Measurements from ENCODE around the gene AGAP3. TPM values are rescaled to one million over a fixed set of nuclear protein-coding genes. Genes with fewer than 3 reads are reported as not detected.

AGAP3 gene
- total RNA-seq, 1 experiment from 2014 or later, result 103 TPM

DNA sequence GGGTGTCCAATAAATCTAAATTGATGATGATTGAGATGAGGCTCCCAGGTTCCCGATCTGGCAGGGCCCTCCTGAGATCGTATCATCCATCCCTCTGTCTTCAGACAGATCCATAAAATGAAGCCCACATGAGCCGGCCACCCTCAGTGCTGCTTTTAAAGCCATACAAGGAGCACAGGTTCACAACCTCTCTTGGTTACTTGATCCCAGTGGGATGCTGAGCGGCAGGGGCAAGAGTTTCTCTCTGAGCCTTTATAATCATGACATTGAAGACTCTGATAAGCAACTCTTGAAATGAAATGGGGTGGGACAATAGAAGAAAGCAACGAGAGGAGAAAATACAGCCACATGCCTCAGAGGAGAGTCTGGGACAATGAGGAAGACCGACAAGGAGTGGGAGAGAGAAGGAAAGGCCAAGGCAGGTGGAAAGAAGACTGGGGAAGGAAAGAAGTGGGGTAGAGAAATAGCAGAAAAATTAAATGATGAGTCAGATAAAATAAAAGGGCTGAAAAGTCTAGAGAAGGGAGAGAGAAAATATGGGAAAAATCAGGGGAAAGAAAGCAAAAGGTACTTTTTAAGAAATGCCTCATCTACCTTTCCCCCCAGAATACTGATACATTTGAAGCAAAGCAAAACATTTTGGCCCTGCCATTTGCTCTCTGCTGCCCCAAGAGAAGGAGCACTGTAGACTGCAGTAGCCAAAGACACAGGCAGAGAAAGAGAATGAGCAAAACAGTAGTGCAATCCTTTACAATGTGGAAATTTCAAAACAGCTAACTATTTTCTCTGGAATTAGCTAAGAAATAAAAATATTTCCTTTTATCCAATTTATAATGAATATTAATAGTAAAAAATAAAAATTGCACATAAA lies 66.6 kb downstream of the AGAP3 start:
- no peak for ATAC-seq
- no peak overlapping the region for H3K27ac ChIP-seq (ENCODE audit: low read length)
- H3K36me3 ChIP-seq (ENCODE audit: control insufficient read depth, insufficient read depth, low read length), result no peaks in the 10 kb centered on the region
- intact Hi-C loops (cut with micrococcal nuclease; ENCODE audit: unreplicated experiment) (no loop called here), in situ Hi-C loops (cut with HindIII; ENCODE audit: low pct_unique_long_range_greater_than_20kb, low sequenced_read_pairs) (no loop called here)
- H3K27me3 ChIP-seq (ENCODE audit: control insufficient read depth, insufficient read depth, low read length), result peaks cover 18% of the 10 kb centered on the region; the same call in 1 of the 2 replicates
- H3K4me3 ChIP-seq (ENCODE audit: low read depth in 2 of 2, low read length in 2 of 2), result no peak overlapping the region
- TF ChIP-seq POLR2AphosphoS5 (IDR thresholded peaks at IDR 0.05; ENCODE audit: low read depth, low read length), result no peak
- TF ChIP-seq, protein P1, sequence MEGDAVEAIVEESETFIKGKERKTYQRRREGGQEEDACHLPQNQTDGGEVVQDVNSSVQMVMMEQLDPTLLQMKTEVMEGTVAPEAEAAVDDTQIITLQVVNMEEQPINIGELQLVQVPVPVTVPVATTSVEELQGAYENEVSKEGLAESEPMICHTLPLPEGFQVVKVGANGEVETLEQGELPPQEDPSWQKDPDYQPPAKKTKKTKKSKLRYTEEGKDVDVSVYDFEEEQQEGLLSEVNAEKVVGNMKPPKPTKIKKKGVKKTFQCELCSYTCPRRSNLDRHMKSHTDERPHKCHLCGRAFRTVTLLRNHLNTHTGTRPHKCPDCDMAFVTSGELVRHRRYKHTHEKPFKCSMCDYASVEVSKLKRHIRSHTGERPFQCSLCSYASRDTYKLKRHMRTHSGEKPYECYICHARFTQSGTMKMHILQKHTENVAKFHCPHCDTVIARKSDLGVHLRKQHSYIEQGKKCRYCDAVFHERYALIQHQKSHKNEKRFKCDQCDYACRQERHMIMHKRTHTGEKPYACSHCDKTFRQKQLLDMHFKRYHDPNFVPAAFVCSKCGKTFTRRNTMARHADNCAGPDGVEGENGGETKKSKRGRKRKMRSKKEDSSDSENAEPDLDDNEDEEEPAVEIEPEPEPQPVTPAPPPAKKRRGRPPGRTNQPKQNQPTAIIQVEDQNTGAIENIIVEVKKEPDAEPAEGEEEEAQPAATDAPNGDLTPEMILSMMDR (IDR thresholded peaks at IDR 0.05), result no peak
- TF ChIP-seq, protein P2, sequence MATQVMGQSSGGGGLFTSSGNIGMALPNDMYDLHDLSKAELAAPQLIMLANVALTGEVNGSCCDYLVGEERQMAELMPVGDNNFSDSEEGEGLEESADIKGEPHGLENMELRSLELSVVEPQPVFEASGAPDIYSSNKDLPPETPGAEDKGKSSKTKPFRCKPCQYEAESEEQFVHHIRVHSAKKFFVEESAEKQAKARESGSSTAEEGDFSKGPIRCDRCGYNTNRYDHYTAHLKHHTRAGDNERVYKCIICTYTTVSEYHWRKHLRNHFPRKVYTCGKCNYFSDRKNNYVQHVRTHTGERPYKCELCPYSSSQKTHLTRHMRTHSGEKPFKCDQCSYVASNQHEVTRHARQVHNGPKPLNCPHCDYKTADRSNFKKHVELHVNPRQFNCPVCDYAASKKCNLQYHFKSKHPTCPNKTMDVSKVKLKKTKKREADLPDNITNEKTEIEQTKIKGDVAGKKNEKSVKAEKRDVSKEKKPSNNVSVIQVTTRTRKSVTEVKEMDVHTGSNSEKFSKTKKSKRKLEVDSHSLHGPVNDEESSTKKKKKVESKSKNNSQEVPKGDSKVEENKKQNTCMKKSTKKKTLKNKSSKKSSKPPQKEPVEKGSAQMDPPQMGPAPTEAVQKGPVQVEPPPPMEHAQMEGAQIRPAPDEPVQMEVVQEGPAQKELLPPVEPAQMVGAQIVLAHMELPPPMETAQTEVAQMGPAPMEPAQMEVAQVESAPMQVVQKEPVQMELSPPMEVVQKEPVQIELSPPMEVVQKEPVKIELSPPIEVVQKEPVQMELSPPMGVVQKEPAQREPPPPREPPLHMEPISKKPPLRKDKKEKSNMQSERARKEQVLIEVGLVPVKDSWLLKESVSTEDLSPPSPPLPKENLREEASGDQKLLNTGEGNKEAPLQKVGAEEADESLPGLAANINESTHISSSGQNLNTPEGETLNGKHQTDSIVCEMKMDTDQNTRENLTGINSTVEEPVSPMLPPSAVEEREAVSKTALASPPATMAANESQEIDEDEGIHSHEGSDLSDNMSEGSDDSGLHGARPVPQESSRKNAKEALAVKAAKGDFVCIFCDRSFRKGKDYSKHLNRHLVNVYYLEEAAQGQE (IDR thresholded peaks at IDR 0.05; ENCODE audit: insufficient read depth in 1 of 2, low read depth in 2 of 2, low read length in 1 of 2), result no peak
- no peak for TF ChIP-seq SIN3A (IDR thresholded peaks at IDR 0.05; ENCODE audit: borderline replicate concordance, insufficient read depth, low read depth, low read length)
- TF ChIP-seq TCF7L2 (IDR thresholded peaks at IDR 0.05; ENCODE audit: low read depth, low read length), result no peak
- H3K9me3 ChIP-seq (ENCODE audit: control insufficient read depth, insufficient read depth, low read depth, low read length), result no peaks in the 10 kb centered on the region
- POLR2A ChIA-PET, result no interaction called here
- DNase-seq (ENCODE audit: low read depth, low spot score), result no peak
- no TSS peak for BruUV-seq (replicated peaks)
- H3K4me1 ChIP-seq (ENCODE audit: control insufficient read depth, insufficient read depth, low read length), result no peaks in the 10 kb centered on the region
- CTCF ChIA-PET, result no interaction called here

DNA sequence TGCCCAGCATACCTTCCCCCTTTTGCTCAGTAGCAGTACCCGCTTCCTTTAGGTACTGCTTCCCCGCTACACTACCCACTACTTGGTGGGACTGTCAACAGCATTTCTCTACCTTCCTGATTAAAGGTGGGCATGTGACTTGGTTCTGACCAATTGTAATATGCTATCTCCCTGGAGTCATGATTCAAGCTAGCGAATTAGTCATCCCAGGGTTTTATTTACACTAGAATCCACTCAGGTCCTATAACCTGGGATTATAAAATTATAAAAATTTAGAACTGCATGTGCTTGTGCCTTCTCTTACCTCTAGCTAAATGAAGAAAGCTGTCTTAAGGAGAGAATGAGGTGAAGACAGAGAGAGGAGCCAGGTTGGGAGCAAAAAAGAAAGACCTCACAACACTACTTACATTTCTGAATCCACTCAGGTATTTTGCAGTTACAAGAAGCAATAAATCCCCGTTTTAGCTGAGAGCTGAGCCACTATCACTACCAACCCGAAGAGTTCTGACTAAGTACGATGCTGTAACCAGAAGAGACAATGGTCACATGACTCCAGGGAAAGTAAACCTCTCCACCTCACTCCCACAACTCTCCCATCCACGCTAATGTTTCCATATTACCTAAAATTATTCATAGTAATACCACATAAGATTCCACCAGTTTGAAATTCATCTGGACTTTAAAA lies 71.5 kb downstream of the AGAP3 start:
- Histone ChIP-seq H3K4me1 (ENCODE audit: control insufficient read depth, insufficient read depth, low read length) (no peaks in the 10 kb centered on the region), H3K9me3 (ENCODE audit: control insufficient read depth, insufficient read depth, low read depth, low read length) (no peaks in the 10 kb centered on the region), H3K27ac (ENCODE audit: low read length) (no peak overlapping the region), H3K4me3 (ENCODE audit: low read depth in 2 of 2, low read length in 2 of 2) (no peak overlapping the region), H3K27me3 (ENCODE audit: control insufficient read depth, insufficient read depth, low read length) (peaks cover 3% of the 10 kb centered on the region; the same call in 1 of the 2 replicates), H3K36me3 (ENCODE audit: control insufficient read depth, insufficient read depth, low read length) (no peaks in the 10 kb centered on the region)
- ChIA-PET CTCF (interaction anchor here (1.0 to 1.2 kb wide), 2 partner anchors 10 to 195 kb away, joined by 4 to 7 read pairs; partner anchors contain the start of gene GBX1), POLR2A (no interaction called here)
- intact Hi-C loops (cut with micrococcal nuclease; ENCODE audit: unreplicated experiment) (no loop called here), in situ Hi-C loops (cut with HindIII; ENCODE audit: low pct_unique_long_range_greater_than_20kb, low sequenced_read_pairs) (no loop called here)
- ATAC-seq (peak; percentile 62; the same call in 1 of the 2 replicates), DNase-seq (ENCODE audit: low read depth, low spot score) (no peak)
- BruUV-seq (replicated peaks), result no TSS peak
- TF ChIP-seq, protein P2 (IDR thresholded peaks at IDR 0.05; ENCODE audit: insufficient read depth in 1 of 2, low read depth in 2 of 2, low read length in 1 of 2), result no peak
- TF ChIP-seq, protein P1 (IDR thresholded peaks at IDR 0.05), result no peak
- TF ChIP-seq POLR2AphosphoS5 (IDR thresholded peaks at IDR 0.05; ENCODE audit: low read depth, low read length) (no peak), TCF7L2 (IDR thresholded peaks at IDR 0.05; ENCODE audit: low read depth, low read length) (no peak), SIN3A (IDR thresholded peaks at IDR 0.05; ENCODE audit: borderline replicate concordance, insufficient read depth, low read depth, low read length) (no peak)

Data from Panc1 (cell line).